GM18861 (cell line): Measurements from ENCODE around the gene HSF2BP.
"Not testable (repeated sequence)": the region's sequence is repeated elsewhere in the genome, so short reads cannot be mapped to it uniquely, and the experiment has no call there.

Source experiments
- ATAC-seq: cut with Tn5 transposase; IDR thresholded peaks from one replicate; pipeline ENCODE4 v1.9.1; 2021; ENCODE audit not compliant: unreplicated experiment

The HSF2BP gene

GRCh38 chr21:43659136-43660000, at the start of gene HSF2BP, which contains the start of gene RRP1B:
Gene HSF2BP, minus strand, starts transcription at chr21:43659488. Its CDS starts 1,392 bp downstream, at chr21:43658096.
Gene RRP1B, plus strand, starts transcription at chr21:43659560. Its CDS starts 105 bp downstream, at chr21:43659665.
- ATAC-seq, result peak; percentile 70

GRCh38 chr21:43708745-43709381, 49.6 kb upstream of the HSF2BP start:
- no peak for ATAC-seq

GRCh38 chr21:43707462-43707861, 48.2 kb upstream of the HSF2BP start:
- no peak for ATAC-seq

- no peak for ATAC-seq
Measured at GRCh38 chr21:43703035-43703880, 44.0 kb upstream of the HSF2BP start.

- ATAC-seq, result no peak
Measured at GRCh38 chr21:43702785-43703034, 43.4 kb upstream of the HSF2BP start.

- ATAC-seq, result no peak
Measured at GRCh38 chr21:43701936-43702784, 42.9 kb upstream of the HSF2BP start.

GRCh38 chr21:43699933-43700599, 40.8 kb upstream of the HSF2BP start:
- no peak for ATAC-seq

- ATAC-seq, result not testable (repeated sequence)
Measured at GRCh38 chr21:43699492-43699777, 40.1 kb upstream of the HSF2BP start.

- no peak for ATAC-seq
Measured at GRCh38 chr21:43697758-43698643, 38.7 kb upstream of the HSF2BP start.

- ATAC-seq, result no peak
Measured at GRCh38 chr21:43696214-43696613, 36.9 kb upstream of the HSF2BP start.

GRCh38 chr21:43694437-43695079, 35.3 kb upstream of the HSF2BP start:
- no peak for ATAC-seq

- ATAC-seq, result no peak
Measured at GRCh38 chr21:43693981-43694380, 34.7 kb upstream of the HSF2BP start.

- ATAC-seq, result no peak
Measured at GRCh38 chr21:43692949-43693348, 33.7 kb upstream of the HSF2BP start.

GRCh38 chr21:43691801-43692200, 32.5 kb upstream of the HSF2BP start:
- no peak for ATAC-seq

- no peak for ATAC-seq
Measured at GRCh38 chr21:43691086-43691795, 32.0 kb upstream of the HSF2BP start.

- no peak for ATAC-seq
Measured at GRCh38 chr21:43690346-43690745, 31.1 kb upstream of the HSF2BP start.

GRCh38 chr21:43689556-43690337, 30.5 kb upstream of the HSF2BP start:
- no peak for ATAC-seq
